ENCODE results near the gene CRIP3.
"Not testable (repeated sequence)": the region's sequence is repeated elsewhere in the genome, so short reads cannot be mapped to it uniquely, and the experiment has no call there.

Gene CRIP3, protein sequence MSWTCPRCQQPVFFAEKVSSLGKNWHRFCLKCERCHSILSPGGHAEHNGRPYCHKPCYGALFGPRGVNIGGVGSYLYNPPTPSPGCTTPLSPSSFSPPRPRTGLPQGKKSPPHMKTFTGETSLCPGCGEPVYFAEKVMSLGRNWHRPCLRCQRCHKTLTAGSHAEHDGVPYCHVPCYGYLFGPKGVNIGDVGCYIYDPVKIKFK

GRCh38 chr6:43308101-43308989, at the start of gene CRIP3:
TSS of gene CRIP3 (minus strand) at chr6:43308826. CDS start at chr6:43308792, 34 bp downstream.
- DNase-seq, result no peak

DNA sequence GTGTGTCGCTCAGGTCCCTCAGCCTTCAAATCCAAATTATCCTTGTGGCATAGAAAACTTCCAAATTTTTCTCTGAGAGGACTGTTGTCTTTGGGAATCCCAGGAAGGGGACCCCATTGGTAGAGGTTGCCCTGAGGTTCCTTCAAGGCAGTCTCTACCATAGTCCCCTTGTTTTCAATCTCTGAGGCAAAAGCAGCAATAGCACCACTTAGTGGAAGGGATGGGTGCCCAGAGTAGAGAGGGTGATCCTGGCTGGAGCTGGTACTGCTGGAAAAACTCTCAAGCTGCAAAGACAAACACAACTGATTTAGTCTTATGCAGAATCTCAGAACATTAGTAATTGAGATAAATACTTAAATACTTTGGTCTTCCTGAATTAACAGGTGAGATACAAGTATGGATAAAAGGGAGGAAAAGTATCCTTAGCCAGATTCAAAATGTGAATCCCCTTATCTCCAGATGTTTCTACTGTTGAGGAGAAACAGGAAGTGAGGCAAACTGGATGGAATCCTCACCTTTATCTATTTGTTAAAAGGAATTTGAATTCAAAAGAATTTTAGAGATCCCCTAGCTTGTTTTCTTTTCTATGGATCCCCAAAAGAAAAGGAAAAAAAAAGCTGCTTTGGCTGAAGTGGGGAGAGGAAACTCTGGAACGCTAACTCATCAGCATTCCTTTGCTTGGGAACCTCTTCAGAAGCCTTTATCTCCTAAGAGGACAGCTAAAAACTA, 47.4 kb upstream of the CRIP3 start:
- no peak for DNase-seq

- not testable (repeated sequence) for DNase-seq
Measured at GRCh38 chr6:43351951-43352350, 43.3 kb upstream of the CRIP3 start.

- DNase-seq, result no peak
Measured at GRCh38 chr6:43347444-43347843, 38.8 kb upstream of the CRIP3 start.

DNA sequence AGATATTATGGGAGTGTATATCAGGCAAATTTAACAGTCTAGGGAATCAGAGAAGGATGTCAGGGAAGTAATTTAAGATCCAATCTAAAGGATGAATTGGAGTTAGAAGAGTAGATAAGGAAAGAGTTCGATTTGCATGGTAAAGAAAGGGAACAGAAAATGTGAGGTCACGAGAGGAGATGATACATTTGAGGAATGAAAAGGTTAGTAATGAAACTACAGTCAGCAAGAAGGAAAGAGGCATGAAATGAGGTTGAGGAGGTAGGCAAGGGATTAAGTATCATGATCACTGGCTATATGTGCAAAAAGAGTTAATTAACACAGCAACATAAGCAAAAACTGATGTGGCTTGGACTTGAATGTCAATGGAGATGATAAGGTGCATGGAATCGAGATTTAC, 38.4 kb upstream of the CRIP3 start:
- no peak for DNase-seq

DNA sequence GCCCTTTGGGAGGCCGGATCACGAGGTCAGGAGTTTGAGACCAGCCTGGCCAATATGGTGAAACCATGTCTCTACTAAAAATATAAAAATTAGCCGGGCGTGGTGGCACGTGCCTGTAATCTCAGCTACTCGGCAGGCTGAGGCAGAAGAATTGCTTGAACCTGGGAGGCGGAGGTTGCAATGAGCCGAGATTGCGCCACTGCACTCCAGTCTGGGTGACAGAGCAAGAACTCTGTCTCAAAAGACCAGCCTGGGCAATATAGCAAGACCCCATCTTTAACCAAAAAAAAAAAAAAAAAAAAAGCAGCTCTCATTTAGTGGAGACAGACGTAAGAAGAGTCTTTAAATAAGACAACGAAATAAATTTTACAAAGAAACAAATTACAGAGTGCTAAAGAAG, 37.6 kb upstream of the CRIP3 start:
- DNase-seq, result not testable (repeated sequence)

DNA sequence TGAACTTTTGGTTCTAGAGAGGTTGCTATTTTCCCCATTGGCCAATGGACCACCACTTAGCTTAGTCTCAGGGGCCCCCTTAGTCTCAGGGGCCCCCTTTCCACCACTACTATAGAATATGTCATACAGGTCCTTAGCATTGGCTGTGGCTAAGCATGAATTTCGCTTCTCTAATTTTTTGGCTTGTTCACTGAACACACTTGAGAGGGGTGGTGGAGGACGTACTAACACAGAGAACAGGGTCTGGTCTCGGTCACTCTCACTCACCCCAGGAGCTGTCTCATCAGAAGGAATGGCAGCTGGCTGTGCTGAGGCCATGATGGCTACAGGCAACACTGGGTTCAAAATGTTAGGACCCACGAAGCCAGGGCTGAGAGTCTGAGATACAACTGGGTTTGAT, 30.5 kb upstream of the CRIP3 start:
- no peak for DNase-seq

GRCh38 chr6:43338243-43338642, 29.6 kb upstream of the CRIP3 start:
- DNase-seq, result no peak

DNA sequence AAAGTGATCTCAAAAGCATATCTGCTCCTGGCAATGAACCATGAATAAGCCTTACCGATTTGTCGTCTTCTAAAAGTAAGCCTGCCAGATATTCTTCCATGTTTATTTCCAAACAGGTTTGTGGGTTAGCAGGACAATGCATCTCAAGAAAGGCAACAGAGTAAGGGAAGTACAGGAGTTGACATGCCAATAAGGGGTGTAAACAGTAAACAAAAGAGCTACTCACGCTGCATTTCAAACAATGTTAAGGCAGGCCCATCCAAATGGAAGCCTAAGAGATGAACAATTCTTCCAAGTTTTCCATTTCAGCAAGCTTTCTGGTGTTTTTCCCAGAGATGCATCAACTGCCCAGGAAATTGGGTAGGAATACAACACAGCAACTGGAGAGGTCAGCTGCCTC, 27.8 kb upstream of the CRIP3 start:
- no peak for DNase-seq

GRCh38 chr6:43335469-43335868, 26.8 kb upstream of the CRIP3 start:
- no peak for DNase-seq

DNA sequence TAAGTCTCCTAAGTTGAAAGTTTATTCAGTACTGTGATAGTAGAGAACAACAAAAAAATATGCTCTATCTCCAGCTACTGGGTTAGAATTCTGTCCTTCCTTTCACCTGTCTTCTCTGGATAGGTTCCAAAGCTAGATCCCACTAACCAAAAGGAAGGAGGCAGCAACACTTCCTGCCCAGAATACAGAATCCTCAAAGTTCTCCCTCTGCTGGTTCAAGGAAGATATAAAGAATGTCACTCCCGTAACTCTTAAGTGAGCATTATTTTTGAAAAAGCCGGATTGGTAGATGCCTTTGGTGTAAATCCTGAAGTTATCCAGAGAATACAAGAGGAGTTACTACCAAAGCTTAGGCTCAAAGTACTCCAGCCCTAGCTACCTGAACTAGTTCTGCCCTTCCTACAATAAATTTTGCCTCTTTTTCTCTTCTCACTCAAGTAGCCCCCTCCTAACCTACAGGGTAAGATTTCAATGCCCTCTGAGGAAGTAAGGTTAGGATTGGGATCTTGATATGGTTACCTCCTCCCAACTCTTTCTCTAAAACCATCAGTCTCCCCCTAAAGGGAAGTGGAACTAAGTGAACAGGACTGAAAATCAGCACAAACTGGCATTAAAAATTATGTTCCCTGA, 26.0 kb upstream of the CRIP3 start:
- peak; percentile 57 for DNase-seq

GRCh38 chr6:43331891-43332290, 23.3 kb upstream of the CRIP3 start:
- DNase-seq, result peak; percentile 60

GRCh38 chr6:43331470-43331869, 22.8 kb upstream of the CRIP3 start:
- no peak for DNase-seq

GRCh38 chr6:43328528-43328927, 19.9 kb upstream of the CRIP3 start:
- no peak for DNase-seq

DNA sequence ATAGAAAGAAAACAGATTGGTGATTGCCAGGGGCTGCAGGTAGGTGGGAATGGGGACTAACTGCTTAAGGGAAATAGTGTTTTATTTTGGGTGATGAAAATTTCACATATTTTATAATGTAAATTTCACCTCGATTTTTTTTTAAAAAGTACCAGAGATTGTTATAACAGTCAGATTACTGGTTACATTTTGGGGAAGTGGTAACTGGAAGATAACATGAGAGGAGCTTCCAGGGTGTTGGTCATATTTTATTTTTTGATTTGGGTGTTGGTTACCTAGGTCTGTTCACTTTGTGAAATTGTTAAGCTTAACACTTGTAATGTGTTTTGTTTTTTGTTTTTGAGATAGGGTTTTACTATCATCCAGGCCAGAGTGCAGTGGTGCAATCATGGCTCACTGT, 17.2 kb upstream of the CRIP3 start:
- DNase-seq, result no peak

GRCh38 chr6:43318011-43318410, 9.4 kb upstream of the CRIP3 start:
- peak; percentile 29 for DNase-seq

DNA sequence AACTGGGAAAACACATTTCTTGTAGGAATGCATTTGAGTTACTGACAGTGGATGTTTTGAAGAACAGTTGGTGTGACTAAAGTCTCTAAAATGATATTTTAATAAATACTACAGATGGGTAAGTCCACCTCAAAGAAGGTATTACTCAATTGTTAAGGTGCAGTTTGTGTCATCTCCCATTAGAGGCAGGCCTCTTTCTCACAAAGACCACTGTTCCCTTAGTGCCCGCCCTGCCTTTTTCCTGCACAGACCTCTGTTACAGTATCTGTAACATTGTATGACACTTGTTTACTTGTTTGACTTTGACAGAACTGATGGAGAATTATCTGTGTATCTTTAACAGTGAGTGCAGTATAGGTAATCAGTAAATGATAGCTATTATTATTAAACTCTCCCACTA, 5.2 kb upstream of the CRIP3 start:
- no peak for DNase-seq

- DNase-seq, result peak; percentile 66
Measured at GRCh38 chr6:43311666-43312065, 3.0 kb upstream of the CRIP3 start.

GRCh38 chr6:43310624-43311023, 2.0 kb upstream of the CRIP3 start:
- peak; percentile 26 for DNase-seq

GRCh38 chr6:43310134-43310533, 1.5 kb upstream of the CRIP3 start:
- DNase-seq, result peak; percentile 32

- DNase-seq, result no peak
Measured at GRCh38 chr6:43308990-43309477, 408 bp upstream of the CRIP3 start.

GRCh38 chr6:43307451-43308100, 1.1 kb downstream of the CRIP3 start:
- no peak for DNase-seq

DNA sequence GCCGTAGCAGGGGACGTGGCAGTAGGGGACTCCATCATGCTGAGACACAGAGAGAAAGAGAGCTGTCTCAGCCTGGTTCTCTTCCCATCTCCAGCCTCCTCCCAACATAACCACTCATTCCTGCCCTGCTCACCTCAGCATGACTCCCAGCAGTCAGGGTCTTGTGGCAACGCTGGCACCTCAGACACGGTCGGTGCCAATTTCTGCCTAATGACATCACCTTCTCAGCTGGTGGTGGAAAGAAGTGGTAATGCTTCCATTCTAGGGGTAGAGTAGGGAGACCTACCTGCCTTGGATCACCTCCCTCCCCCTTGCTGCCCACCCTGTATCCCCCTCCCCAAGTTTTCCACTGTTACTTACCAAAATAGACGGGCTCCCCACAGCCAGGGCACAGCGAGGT, 2.5 kb downstream of the CRIP3 start:
- no peak for DNase-seq
